H9 (cell line): ENCODE data around the gene TEX264. TPM values are rescaled to one million over a fixed set of nuclear protein-coding genes. Genes with fewer than 3 reads are reported as not detected.

ENCODE experiments used
- DNase-seq: peaks from one replicate; pipeline ENCODE4 v3.0.0-alpha.2; 2017
- H2AFZ ChIP-seq: one replicate; pipeline ENCODE4 v1.6.1; 2013; ENCODE audit warnings: mild to moderate bottlenecking, low read length, control low read depth, moderate library complexity
- H2AK5ac ChIP-seq: 2 replicates; pipeline ENCODE4 v1.6.1; 2013; ENCODE audit warnings: low read length, control low read depth, mixed read lengths; ENCODE audit not compliant: insufficient read length
- H2BK120ac ChIP-seq: one replicate; pipeline ENCODE4 v1.6.1; 2013; ENCODE audit warnings: low read depth, mild to moderate bottlenecking, low read length, control low read depth, inconsistent platforms; ENCODE audit not compliant: poor library complexity, severe bottlenecking
- H2BK12ac ChIP-seq: 2 replicates; pipeline ENCODE4 v1.6.1; 2013; ENCODE audit warnings: low read length, control low read depth, mixed read lengths, low read depth; ENCODE audit not compliant: insufficient read length
- H2BK15ac ChIP-seq: 2 replicates; pipeline ENCODE4 v1.6.1; 2013; ENCODE audit warnings: low read depth, low read length, control low read depth
- H2BK20ac ChIP-seq: one replicate; pipeline ENCODE4 v1.6.1; 2013; ENCODE audit warnings: low read depth, mild to moderate bottlenecking, low read length, control low read depth, inconsistent platforms; ENCODE audit not compliant: poor library complexity, severe bottlenecking
- H2BK5ac ChIP-seq: 2 replicates; pipeline ENCODE4 v1.6.1; 2013; ENCODE audit warnings: low read length, control low read depth, mixed read lengths; ENCODE audit not compliant: insufficient read length
- H3K14ac ChIP-seq: 2 replicates; pipeline ENCODE4 v1.6.1; 2013; ENCODE audit warnings: low read length, control low read depth; ENCODE audit not compliant: insufficient read depth
- H3K18ac ChIP-seq: 2 replicates; pipeline ENCODE4 v1.6.1; 2013; ENCODE audit warnings: low read depth, mild to moderate bottlenecking, mixed read lengths, low read length, control low read depth; ENCODE audit not compliant: insufficient read length
- H3K23ac ChIP-seq: 2 replicates; pipeline ENCODE4 v1.6.1; 2013; ENCODE audit warnings: low read length, control low read depth, mixed read lengths, low read depth; ENCODE audit not compliant: insufficient read length
- H3K23me2 ChIP-seq: 2 replicates; pipeline ENCODE4 v1.6.1; 2013; ENCODE audit warnings: low read depth, mild to moderate bottlenecking, mixed read lengths, low read length, control low read depth; ENCODE audit not compliant: insufficient read length, poor library complexity, severe bottlenecking
- H3K27ac ChIP-seq: 2 replicates; pipeline ENCODE4 v1.5.1; 2013; ENCODE audit warnings: low read length, control low read depth, mixed read lengths, low read depth; ENCODE audit not compliant: insufficient read length
- H3K27me3 ChIP-seq: 2 replicates; pipeline ENCODE4 v1.6.1; 2013; ENCODE audit warnings: low read length, control low read depth, inconsistent platforms; ENCODE audit not compliant: insufficient read depth
- H3K4ac ChIP-seq: 2 replicates; pipeline ENCODE4 v1.6.1; 2013; ENCODE audit warnings: low read depth, mild to moderate bottlenecking, control low read depth, inconsistent platforms, low read length, moderate library complexity
- H3K4me1 ChIP-seq: 2 replicates; pipeline ENCODE4 v1.6.1; 2013; ENCODE audit warnings: low read length, control low read depth, inconsistent platforms; ENCODE audit not compliant: insufficient read depth
- H3K4me2 ChIP-seq: 2 replicates; pipeline ENCODE4 v1.6.1; 2013; ENCODE audit warnings: low read length, control low read depth, mixed read lengths; ENCODE audit not compliant: insufficient read length, insufficient read depth
- H3K56ac ChIP-seq: 2 replicates; pipeline ENCODE4 v1.6.1; 2013; ENCODE audit warnings: low read depth, mild to moderate bottlenecking, mixed read lengths, low read length, control low read depth; ENCODE audit not compliant: insufficient read length
- H3K79me1 ChIP-seq: 2 replicates; pipeline ENCODE4 v1.6.1; 2013; ENCODE audit warnings: low read depth, mild to moderate bottlenecking, moderate library complexity, low read length, control low read depth, inconsistent platforms; ENCODE audit not compliant: insufficient read depth, poor library complexity, severe bottlenecking
- H3K79me2 ChIP-seq: 2 replicates; pipeline ENCODE4 v1.6.1; 2013; ENCODE audit warnings: low read length, control low read depth, inconsistent platforms; ENCODE audit not compliant: insufficient read depth
- H3K9ac ChIP-seq: 2 replicates; pipeline ENCODE4 v1.6.1; 2013; ENCODE audit warnings: low read length, control low read depth, mixed read lengths; ENCODE audit not compliant: insufficient read length; ENCODE audit errors: extremely low read depth
- H3K9me3 ChIP-seq: one replicate; pipeline ENCODE4 v1.6.1; 2013; ENCODE audit warnings: low read depth, low read length, inconsistent platforms; ENCODE audit not compliant: control insufficient read depth
- H3T11ph ChIP-seq: one replicate; pipeline ENCODE4 v1.6.1; 2013; ENCODE audit warnings: mild to moderate bottlenecking, low read length, control low read depth, inconsistent platforms
- H4K20me1 ChIP-seq: one replicate; pipeline ENCODE4 v1.6.1; 2013; ENCODE audit not compliant: control insufficient read depth, insufficient read length, insufficient read depth
- H4K5ac ChIP-seq: 2 replicates; pipeline ENCODE4 v1.6.1; 2013; ENCODE audit warnings: low read depth, mild to moderate bottlenecking, mixed read lengths, low read length, control low read depth; ENCODE audit not compliant: insufficient read length
- H4K8ac ChIP-seq: replicated peaks from 2 replicates; pipeline ENCODE4 v1.6.1; 2013; ENCODE audit warnings: low read length, control low read depth, mixed read lengths, low read depth; ENCODE audit not compliant: insufficient read length
- H4K91ac ChIP-seq: 2 replicates; pipeline ENCODE4 v1.6.1; 2013; ENCODE audit warnings: low read depth, mild to moderate bottlenecking, moderate library complexity, mixed read lengths, low read length, control low read depth; ENCODE audit not compliant: insufficient read length
- H3K27ac Mint-ChIP-seq, 3 experiments: 2 replicates in 2 of 3; 3 replicates in 1 of 3; pipeline ENCODE4 v1.8.0; 2020 to 2021; ENCODE audit warnings: mixed read lengths in 3 of 3, mild to moderate bottlenecking in 1 of 3, moderate library complexity in 1 of 3
- H3K27me3 Mint-ChIP-seq: 2 replicates; pipeline ENCODE4 v1.8.0; 2021; ENCODE audit warnings: low read depth, mild to moderate bottlenecking, moderate library complexity, mixed read lengths
- H3K36me3 Mint-ChIP-seq, 3 experiments: 2 replicates in 2 of 3; 3 replicates in 1 of 3; pipeline ENCODE4 v1.8.0; 2020 to 2021; ENCODE audit warnings: low read depth in 3 of 3, mixed read lengths in 3 of 3; ENCODE audit not compliant: insufficient read depth in 1 of 3
- H3K4me1 Mint-ChIP-seq, 2 experiments: 2 replicates each; pipeline ENCODE4 v1.8.0; 2020; ENCODE audit warnings: mixed read lengths in 2 of 2
- H3K4me3 Mint-ChIP-seq, 2 experiments: 2 replicates in 1 of 2; 3 replicates in 1 of 2; pipeline ENCODE4 v1.8.0; 2020 to 2021; ENCODE audit warnings: mild to moderate bottlenecking in 2 of 2, mixed read lengths in 2 of 2, moderate library complexity in 1 of 2
- H3K9me3 Mint-ChIP-seq, 2 experiments: 2 replicates in 1 of 2; 3 replicates in 1 of 2; pipeline ENCODE4 v1.8.0; 2020; ENCODE audit warnings: mild to moderate bottlenecking in 2 of 2, mixed read lengths in 2 of 2, moderate library complexity in 1 of 2
- WGBS: extraction: QIAGEN DNeasy Blood & Tissue Kit; methylation state at CpG from one replicate; pipeline ENCODE4 v1.1.7; 2013; ENCODE audit warnings: missing lambda C conversion rate, low lambda C conversion rate, mixed read lengths; ENCODE audit not compliant: insufficient read length; ENCODE audit errors: extremely low coverage; 5-methylcytosine and 5-hydroxymethylcytosine counted together
- total RNA-seq: library from RNA; stranded (reverse); gene quantifications from 2 replicates; pipeline ENCODE4 v1.2.1, GENCODE V29; 2021
- TF ChIP-seq, protein P1 (sequence below): fragments of 200-600 bp; sonication (generic); conservative IDR thresholded peaks from 3 replicates; pipeline ENCODE4 v1.8.0; 2021; ENCODE audit warnings: antibody characterized with exemption, mild to moderate bottlenecking

The TEX264 gene
- total RNA-seq, 1 experiment from 2014 or later: 17.3 TPM

DNA sequence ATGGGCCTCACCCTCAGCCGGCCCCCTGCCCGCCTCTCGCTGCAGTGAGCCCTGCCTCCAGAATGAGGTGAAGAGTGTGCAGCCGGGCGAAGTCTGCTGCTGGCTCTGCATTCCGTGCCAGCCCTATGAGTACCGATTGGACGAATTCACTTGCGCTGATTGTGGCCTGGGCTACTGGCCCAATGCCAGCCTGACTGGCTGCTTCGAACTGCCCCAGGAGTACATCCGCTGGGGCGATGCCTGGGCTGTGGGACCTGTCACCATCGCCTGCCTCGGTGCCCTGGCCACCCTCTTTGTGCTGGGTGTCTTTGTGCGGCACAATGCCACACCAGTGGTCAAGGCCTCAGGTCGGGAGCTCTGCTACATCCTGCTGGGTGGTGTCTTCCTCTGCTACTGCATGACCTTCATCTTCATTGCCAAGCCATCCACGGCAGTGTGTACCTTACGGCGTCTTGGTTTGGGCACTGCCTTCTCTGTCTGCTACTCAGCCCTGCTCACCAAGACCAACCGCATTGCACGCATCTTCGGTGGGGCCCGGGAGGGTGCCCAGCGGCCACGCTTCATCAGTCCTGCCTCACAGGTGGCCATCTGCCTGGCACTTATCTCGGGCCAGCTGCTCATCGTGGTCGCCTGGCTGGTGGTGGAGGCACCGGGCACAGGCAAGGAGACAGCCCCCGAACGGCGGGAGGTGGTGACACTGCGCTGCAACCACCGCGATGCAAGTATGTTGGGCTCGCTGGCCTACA is 44.4 kb downstream of the TEX264 start:
- no peak overlapping the region for H2AK5ac ChIP-seq
- no peak overlapping the region for H4K8ac ChIP-seq
- H3K4ac ChIP-seq: no peak overlapping the region
- H3K56ac ChIP-seq: no peak overlapping the region
- no peak overlapping the region for H2BK5ac ChIP-seq
- H2AFZ ChIP-seq: no peak overlapping the region
- WGBS: no CpG with 5 or more reads among the region's 36 CpGs
- H4K5ac ChIP-seq: no peak overlapping the region
- H3K23ac ChIP-seq: no peak overlapping the region
- H2BK20ac ChIP-seq: no peak overlapping the region
- no peak overlapping the region for H3K4me2 ChIP-seq
- no peak for DNase-seq
- no peaks in the 10 kb centered on the region; the same call in 1 of the 2 replicates for H3K4me1 ChIP-seq
- no peaks in the 10 kb centered on the region for H3K79me2 ChIP-seq
- no peaks in the 10 kb centered on the region for H4K20me1 ChIP-seq
- no peak overlapping the region for H2BK12ac ChIP-seq
- H3K9me3 ChIP-seq: no peaks in the 10 kb centered on the region
- H3K27me3 Mint-ChIP-seq: peaks cover 1% of the 10 kb centered on the region
- H3K9ac ChIP-seq: no peak overlapping the region
- TF ChIP-seq, protein P1, sequence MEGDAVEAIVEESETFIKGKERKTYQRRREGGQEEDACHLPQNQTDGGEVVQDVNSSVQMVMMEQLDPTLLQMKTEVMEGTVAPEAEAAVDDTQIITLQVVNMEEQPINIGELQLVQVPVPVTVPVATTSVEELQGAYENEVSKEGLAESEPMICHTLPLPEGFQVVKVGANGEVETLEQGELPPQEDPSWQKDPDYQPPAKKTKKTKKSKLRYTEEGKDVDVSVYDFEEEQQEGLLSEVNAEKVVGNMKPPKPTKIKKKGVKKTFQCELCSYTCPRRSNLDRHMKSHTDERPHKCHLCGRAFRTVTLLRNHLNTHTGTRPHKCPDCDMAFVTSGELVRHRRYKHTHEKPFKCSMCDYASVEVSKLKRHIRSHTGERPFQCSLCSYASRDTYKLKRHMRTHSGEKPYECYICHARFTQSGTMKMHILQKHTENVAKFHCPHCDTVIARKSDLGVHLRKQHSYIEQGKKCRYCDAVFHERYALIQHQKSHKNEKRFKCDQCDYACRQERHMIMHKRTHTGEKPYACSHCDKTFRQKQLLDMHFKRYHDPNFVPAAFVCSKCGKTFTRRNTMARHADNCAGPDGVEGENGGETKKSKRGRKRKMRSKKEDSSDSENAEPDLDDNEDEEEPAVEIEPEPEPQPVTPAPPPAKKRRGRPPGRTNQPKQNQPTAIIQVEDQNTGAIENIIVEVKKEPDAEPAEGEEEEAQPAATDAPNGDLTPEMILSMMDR: no peak
- no peak overlapping the region for H3T11ph ChIP-seq
- H3K4me1 Mint-ChIP-seq: peaks cover 13 to 21% of the 10 kb centered on the region in 2 experiments
- no peak overlapping the region for H2BK120ac ChIP-seq
- no peak overlapping the region for H3K18ac ChIP-seq
- no peak overlapping the region for H3K14ac ChIP-seq
- no peak overlapping the region for H4K91ac ChIP-seq
- H3K79me1 ChIP-seq: no peaks in the 10 kb centered on the region
- H3K9me3 Mint-ChIP-seq: no peaks in the 10 kb centered on the region
- H3K27ac ChIP-seq: no peak overlapping the region
- H3K4me3 Mint-ChIP-seq: no peak overlapping the region; a peak in 1 of 5 replicates
- H3K36me3 Mint-ChIP-seq: peaks cover 0 to 10% (median 4%) of the 10 kb centered on the region in 3 experiments; a peak in 3 of 7 replicates
- H3K27me3 ChIP-seq: no peaks in the 10 kb centered on the region
- no peak overlapping the region for H2BK15ac ChIP-seq
- H3K27ac Mint-ChIP-seq: no peak overlapping the region
- H3K23me2 ChIP-seq: no peaks in the 10 kb centered on the region
